GM19328 (cell line): ENCODE results near the gene PCLAF.
"Not testable (repeated sequence)": the region's sequence is repeated elsewhere in the genome, so short reads cannot be mapped to it uniquely, and the experiment has no call there.

ENCODE experiments used
- ATAC-seq: cut with Tn5 transposase; IDR thresholded peaks from one replicate; pipeline ENCODE4 v1.9.1; 2021; ENCODE audit warnings: mild to moderate bottlenecking, moderate library complexity; ENCODE audit not compliant: unreplicated experiment

PCLAF gene

GRCh38 chr15:64381000-64381751 lies at the start of gene PCLAF:
Gene PCLAF, minus strand, starts transcription at chr15:64381441. Its CDS starts 70 bp downstream, at chr15:64381371.
- ATAC-seq, result peak; percentile 96

GRCh38 chr15:64430000-64430735 lies 48.9 kb upstream of the PCLAF start:
- no peak for ATAC-seq

- no peak for ATAC-seq
Measured at GRCh38 chr15:64429448-64429847, 48.2 kb upstream of the PCLAF start.

- no peak for ATAC-seq
Measured at GRCh38 chr15:64426845-64427465, 45.7 kb upstream of the PCLAF start.

- ATAC-seq, result no peak
Measured at GRCh38 chr15:64425221-64425620, 44.0 kb upstream of the PCLAF start.

- no peak for ATAC-seq
Measured at GRCh38 chr15:64423970-64424369, 42.7 kb upstream of the PCLAF start.

- ATAC-seq, result no peak
Measured at GRCh38 chr15:64422697-64423096, 41.5 kb upstream of the PCLAF start.

- no peak for ATAC-seq
Measured at GRCh38 chr15:64412216-64412615, 31.0 kb upstream of the PCLAF start.

GRCh38 chr15:64400583-64400982 lies 19.3 kb upstream of the PCLAF start:
- no peak for ATAC-seq

- ATAC-seq, result no peak
Measured at GRCh38 chr15:64398575-64398974, 17.3 kb upstream of the PCLAF start.

GRCh38 chr15:64396789-64397188 lies 15.5 kb upstream of the PCLAF start:
- ATAC-seq, result no peak

- not testable (repeated sequence) for ATAC-seq
Measured at GRCh38 chr15:64392471-64392870, 11.2 kb upstream of the PCLAF start.

GRCh38 chr15:64389036-64389435 lies 7.8 kb upstream of the PCLAF start:
- ATAC-seq, result no peak

GRCh38 chr15:64387562-64388168 lies 6.4 kb upstream of the PCLAF start, which contains the start of gene TRIP4:
Gene TRIP4, plus strand, starts transcription at chr15:64387836. Its CDS starts 28 bp downstream, at chr15:64387864.
- peak; percentile 96 for ATAC-seq

GRCh38 chr15:64386291-64386690 lies 5.0 kb upstream of the PCLAF start:
- no peak for ATAC-seq

GRCh38 chr15:64383760-64384159 lies 2.5 kb upstream of the PCLAF start:
- no peak for ATAC-seq

- not testable (repeated sequence) for ATAC-seq
Measured at GRCh38 chr15:64380130-64380870, 941 bp downstream of the PCLAF start.

GRCh38 chr15:64379216-64379960 lies 1.9 kb downstream of the PCLAF start:
- no peak for ATAC-seq

- ATAC-seq, result no peak
Measured at GRCh38 chr15:64373360-64373759, 7.9 kb downstream of the PCLAF start.

- not testable (repeated sequence) for ATAC-seq
Measured at GRCh38 chr15:64371383-64371782, 9.9 kb downstream of the PCLAF start.
